Endodermal cell (in vitro differentiated cells): Measurements from ENCODE around the gene TFPI2. TPM values are rescaled to one million over a fixed set of nuclear protein-coding genes. Genes with fewer than 3 reads are reported as not detected.
"Not testable (repeated sequence)": the region's sequence is repeated elsewhere in the genome, so short reads cannot be mapped to it uniquely, and the experiment has no call there.

Experiments
- DNase-seq: peaks from one replicate; pipeline ENCODE4 v3.0.0-alpha.2; 2017
- H3K27ac ChIP-seq: 2 replicates; pipeline ENCODE4 v1.5.1; 2013; ENCODE audit warnings: mild to moderate bottlenecking, low read depth, low read length, moderate library complexity
- H3K27me3 ChIP-seq: 2 replicates; pipeline ENCODE4 v1.6.1; 2013; ENCODE audit warnings: mild to moderate bottlenecking, low read length, moderate library complexity; ENCODE audit not compliant: insufficient read depth, control insufficient read depth, poor library complexity, severe bottlenecking
- H3K36me3 ChIP-seq: 2 replicates; pipeline ENCODE4 v1.7.0; 2013; ENCODE audit warnings: mild to moderate bottlenecking, low read length, moderate library complexity; ENCODE audit not compliant: control insufficient read depth, insufficient read depth
- H3K4me1 ChIP-seq: one replicate; pipeline ENCODE4 v1.7.0; 2013; ENCODE audit warnings: low read length; ENCODE audit not compliant: control insufficient read depth, insufficient read depth
- H3K4me3 ChIP-seq: 2 replicates; pipeline ENCODE4 v1.5.1; 2013; ENCODE audit warnings: mild to moderate bottlenecking, low read length, moderate library complexity
- H3K9ac ChIP-seq: 2 replicates; pipeline ENCODE4 v1.6.1; 2013; ENCODE audit warnings: mild to moderate bottlenecking, low read length, moderate library complexity; ENCODE audit not compliant: poor library complexity, severe bottlenecking; ENCODE audit errors: extremely low read depth
- H3K9me3 ChIP-seq: 2 replicates; pipeline ENCODE4 v1.6.1; 2013; ENCODE audit warnings: mild to moderate bottlenecking, low read length, moderate library complexity; ENCODE audit not compliant: control insufficient read depth
- H3K27ac Mint-ChIP-seq: 2 replicates; pipeline ENCODE4 v1.8.0; 2020; ENCODE audit warnings: mixed read lengths
- H3K27me3 Mint-ChIP-seq: 2 replicates; pipeline ENCODE4 v1.8.0; 2021; ENCODE audit warnings: mild to moderate bottlenecking, mixed read lengths; ENCODE audit not compliant: insufficient read depth
- H3K36me3 Mint-ChIP-seq: 2 replicates; pipeline ENCODE4 v1.8.0; 2020; ENCODE audit warnings: low read depth, mixed read lengths
- H3K4me1 Mint-ChIP-seq: 2 replicates; pipeline ENCODE4 v1.8.0; 2020; ENCODE audit warnings: mixed read lengths
- H3K4me3 Mint-ChIP-seq: 2 replicates; pipeline ENCODE4 v1.8.0; 2020; ENCODE audit warnings: mild to moderate bottlenecking, moderate library complexity, mixed read lengths
- H3K9me3 Mint-ChIP-seq: 2 replicates; pipeline ENCODE4 v1.8.0; 2020; ENCODE audit warnings: mild to moderate bottlenecking, mixed read lengths
- CTCF ChIP-seq: fragments of 200-600 bp; sonication (generic); conservative IDR thresholded peaks from 2 replicates; pipeline ENCODE4 v1.5.0; 2021; ENCODE audit warnings: antibody characterized with exemption, mild to moderate bottlenecking
- WGBS, 2 experiments: methylation state at CpG; one replicate each; pipeline versions ENCODE4 v1.1.5 to v1.1.7; 2013; ENCODE audit warnings: missing lambda C conversion rate in 2 of 2, mixed read lengths in 1 of 2; ENCODE audit not compliant: insufficient coverage in 1 of 2, insufficient read length in 1 of 2; 5-methylcytosine and 5-hydroxymethylcytosine counted together
- total RNA-seq, 2 donors: library from RNA; stranded (reverse); fragmentation: NEBNext Ultra II Directional in 1 of 2; extraction: Animal tissue kit (Norgen Biotek cat#: 25700) in 1 of 2; gene quantifications; 2 replicates in 1 of 2; 3 replicates in 1 of 2; pipeline ENCODE4 v1.2.1, GENCODE V29; 2021

The TFPI2 gene
- total RNA-seq, 2 donors from 2014 or later = 2.3 to 3.1 TPM

- Histone ChIP-seq H3K9ac (no peak overlapping the region), H3K36me3 (no peaks in the 10 kb centered on the region), H3K4me3 (no peak overlapping the region), H3K27ac (no peak overlapping the region), H3K9me3 (no peaks in the 10 kb centered on the region), H3K27me3 (no peaks in the 10 kb centered on the region), H3K4me1 (no peaks in the 10 kb centered on the region)
- Mint-ChIP-seq H3K4me3 (no peak overlapping the region), H3K9me3 (no peaks in the 10 kb centered on the region), H3K36me3 (no peaks in the 10 kb centered on the region), H3K27me3 (no peaks in the 10 kb centered on the region), H3K27ac (no peak overlapping the region), H3K4me1 (no peaks in the 10 kb centered on the region)
- WGBS, 2 experiments = 94 to 100% methylated on average over 1 to 7 of the region's 7 CpGs
- TF ChIP-seq CTCF = no peak
- no peak for DNase-seq
Measured at GRCh38 chr7:93914581-93915066, 24.1 kb upstream of the TFPI2 start.

GRCh38 chr7:93913197-93913596 lies 22.6 kb upstream of the TFPI2 start:
- Mint-ChIP-seq H3K27me3 (no peaks in the 10 kb centered on the region), H3K36me3 (no peaks in the 10 kb centered on the region), H3K27ac (no peak overlapping the region), H3K4me1 (no peaks in the 10 kb centered on the region), H3K4me3 (no peak overlapping the region), H3K9me3 (no peaks in the 10 kb centered on the region)
- Histone ChIP-seq H3K9me3 (no peaks in the 10 kb centered on the region), H3K9ac (no peak overlapping the region), H3K4me1 (no peaks in the 10 kb centered on the region), H3K36me3 (no peaks in the 10 kb centered on the region), H3K27me3 (no peaks in the 10 kb centered on the region), H3K4me3 (no peak overlapping the region), H3K27ac (no peak overlapping the region)
- no peak for DNase-seq
- no peak for TF ChIP-seq CTCF

GRCh38 chr7:93911661-93912060 lies 21.1 kb upstream of the TFPI2 start:
- H3K27me3 ChIP-seq, H3K36me3 ChIP-seq, H3K27ac ChIP-seq, H3K4me1 ChIP-seq, H3K27me3 Mint-ChIP-seq, H3K4me3 Mint-ChIP-seq, DNase-seq, H3K9ac ChIP-seq, H3K4me3 ChIP-seq, H3K9me3 Mint-ChIP-seq, H3K9me3 ChIP-seq, H3K27ac Mint-ChIP-seq, H3K4me1 Mint-ChIP-seq, H3K36me3 Mint-ChIP-seq: not testable (repeated sequence)

DNA sequence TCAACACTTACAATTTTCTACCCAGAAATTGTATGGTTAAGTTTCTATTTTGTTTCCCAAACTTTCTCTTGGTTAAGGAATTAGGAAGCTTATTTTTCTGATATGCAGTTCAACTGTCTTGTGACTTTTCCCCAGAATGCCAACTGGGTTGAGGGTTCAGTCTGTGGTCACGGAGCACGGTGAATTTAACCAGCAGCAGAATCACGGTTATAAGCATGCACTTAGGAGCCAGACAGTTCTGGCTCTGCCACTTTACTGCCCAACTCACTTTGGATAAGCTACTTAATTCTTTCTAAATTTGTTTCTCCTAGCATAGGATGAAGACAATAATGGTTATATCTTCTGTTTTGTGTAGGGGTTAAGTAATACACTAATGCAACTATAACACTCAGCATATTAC lies 20.7 kb upstream of the TFPI2 start:
- DNase-seq, H3K4me1 ChIP-seq, H3K9me3 Mint-ChIP-seq, H3K27ac Mint-ChIP-seq, H3K36me3 Mint-ChIP-seq, H3K36me3 ChIP-seq, H3K9ac ChIP-seq, H3K4me3 ChIP-seq, H3K27me3 ChIP-seq, H3K9me3 ChIP-seq, H3K27me3 Mint-ChIP-seq, H3K27ac ChIP-seq, H3K4me3 Mint-ChIP-seq, H3K4me1 Mint-ChIP-seq: not testable (repeated sequence)
- WGBS, 2 experiments = no CpG with 5 or more reads among the region's 3 CpGs
